ENCODE measurements around the gene GFRA3. TPM values are rescaled to one million over a fixed set of nuclear protein-coding genes. Genes with fewer than 3 reads are reported as not detected.

Gene GFRA3
- total RNA-seq, 1 experiment from 2014 or later: 1.6 TPM

- H3K14ac ChIP-seq (ENCODE audit: insufficient read depth, low read length): no peak overlapping the region
- H3K4me2 ChIP-seq (ENCODE audit: insufficient read depth, insufficient read length, low read length): no peak overlapping the region
- WGBS (ENCODE audit: extremely low coverage, insufficient read length, low lambda C conversion rate): no CpG with 5 or more reads among the region's 3 CpGs
- no peaks in the 10 kb centered on the region for H3K79me1 ChIP-seq (ENCODE audit: insufficient read depth, low read depth, low read length, poor library complexity, severe bottlenecking)
- H2AK5ac ChIP-seq (ENCODE audit: insufficient read length, low read length): no peak overlapping the region
- no peak overlapping the region for H3K4ac ChIP-seq (ENCODE audit: low read depth, low read length)
- H3K79me2 ChIP-seq (ENCODE audit: insufficient read depth, low read length): no peaks in the 10 kb centered on the region
- no peaks in the 10 kb centered on the region for H3K36me3 Mint-ChIP-seq (ENCODE audit: insufficient read depth in 1 of 3, low read depth in 3 of 3)
- no peak overlapping the region for H2BK12ac ChIP-seq (ENCODE audit: insufficient read length, low read depth, low read length)
- no peak for TF ChIP-seq CTCF (conservative IDR thresholded peaks at IDR 0.05)
- H3K4me1 ChIP-seq (ENCODE audit: insufficient read depth, low read length): no peaks in the 10 kb centered on the region; the same call in 1 of the 2 replicates
- H3K9me3 Mint-ChIP-seq: no peaks in the 10 kb centered on the region
- peaks cover 58% of the 10 kb centered on the region for H3K27me3 Mint-ChIP-seq (ENCODE audit: low read depth)
- peaks cover 3% of the 10 kb centered on the region for H3K23me2 ChIP-seq (ENCODE audit: insufficient read length, low read depth, low read length, poor library complexity, severe bottlenecking)
- no peak overlapping the region for H4K5ac ChIP-seq (ENCODE audit: insufficient read length, low read depth, low read length)
- peak overlapping the region in 1 of 2 experiments; percentile 72; a peak in 2 of 5 replicates for H3K4me3 Mint-ChIP-seq
- H3T11ph ChIP-seq (ENCODE audit: low read length): no peak overlapping the region
- no peaks in the 10 kb centered on the region for H3K9me3 ChIP-seq (ENCODE audit: control insufficient read depth, low read depth, low read length)
- H4K20me1 ChIP-seq (ENCODE audit: control insufficient read depth, insufficient read depth, insufficient read length): no peaks in the 10 kb centered on the region
- H2AFZ ChIP-seq (ENCODE audit: low read length): no peak overlapping the region
- H3K27ac Mint-ChIP-seq: no peak overlapping the region
- no peak overlapping the region for H4K91ac ChIP-seq (ENCODE audit: insufficient read length, low read depth, low read length)
- H3K9ac ChIP-seq (ENCODE audit: extremely low read depth, insufficient read length, low read length): no peak overlapping the region
- no peak for DNase-seq
- H2BK20ac ChIP-seq (ENCODE audit: low read depth, low read length, poor library complexity, severe bottlenecking): no peak overlapping the region
- no peak overlapping the region for H2BK15ac ChIP-seq (ENCODE audit: low read depth, low read length)
- no peak overlapping the region for H2BK120ac ChIP-seq (ENCODE audit: low read depth, low read length, poor library complexity, severe bottlenecking)
- no peak overlapping the region for H4K8ac ChIP-seq (replicated peaks; ENCODE audit: insufficient read length, low read depth, low read length)
- no peak overlapping the region for H3K27ac ChIP-seq (ENCODE audit: insufficient read length, low read depth, low read length)
- no peak overlapping the region for H3K18ac ChIP-seq (ENCODE audit: insufficient read length, low read depth, low read length)
- H2BK5ac ChIP-seq (ENCODE audit: insufficient read length, low read length): no peak overlapping the region
- H3K27me3 ChIP-seq (ENCODE audit: insufficient read depth, low read length): peaks cover 12% of the 10 kb centered on the region
- peaks cover 18 to 25% of the 10 kb centered on the region in 2 experiments for H3K4me1 Mint-ChIP-seq
- no peak overlapping the region for H3K56ac ChIP-seq (ENCODE audit: insufficient read length, low read depth, low read length)
- H3K23ac ChIP-seq (ENCODE audit: insufficient read length, low read depth, low read length): no peak overlapping the region
These were observed 33.6 kb downstream of the GFRA3 start for GRCh38 chr5:138240650-138241385.
